Heart right ventricle (tissue), 16 donors: ENCODE measurements around the gene OR5V1. TPM values are rescaled to one million over a fixed set of nuclear protein-coding genes. Genes with fewer than 3 reads are reported as not detected.
"Not testable (repeated sequence)": the region's sequence is repeated elsewhere in the genome, so short reads cannot be mapped to it uniquely, and the experiment has no call there.

Source experiments
- ATAC-seq, 8 donors: fragments of 200-7000 bp; cut with Tn5 transposase; one replicate each; pipeline ENCODE4 v1.9.1; 2020; ENCODE audit warnings: mild to moderate bottlenecking in 8 of 8, moderate library complexity in 8 of 8, moderate number of reproducible peaks in 1 of 8
- DNase-seq, 2 donors: peaks; one replicate each; pipeline ENCODE4 v3.0.0-alpha.2; 2020
- H3K27ac ChIP-seq, 10 donors: fragments of 200-600 bp; sonication (generic) in 2 of 10; one replicate each; pipeline versions ENCODE4 v1.5.0 to v1.8.0; 2020 to 2022; ENCODE audit warnings: mild to moderate bottlenecking in 3 of 10
- H3K27me3 ChIP-seq, 7 donors: fragments of 200-600 bp; one replicate each; pipeline ENCODE4 v1.8.0; 2021 to 2022; ENCODE audit warnings: mild to moderate bottlenecking in 2 of 7
- H3K36me3 ChIP-seq, 9 donors: fragments of 200-600 bp; sonication (generic) in 1 of 9; one replicate each; pipeline versions ENCODE4 v1.5.0 to v1.8.0; 2020 to 2022; ENCODE audit warnings: mild to moderate bottlenecking in 2 of 9
- H3K4me1 ChIP-seq, 9 donors: fragments of 200-600 bp; sonication (generic) in 1 of 9; one replicate each; pipeline versions ENCODE4 v1.5.0 to v1.8.0; 2020 to 2022; ENCODE audit warnings: mild to moderate bottlenecking in 4 of 9
- H3K4me3 ChIP-seq, 10 donors: fragments of 200-600 bp; sonication (generic) in 2 of 10; one replicate each; pipeline versions ENCODE4 v1.5.0 to v1.8.0; 2020 to 2022; ENCODE audit warnings: mild to moderate bottlenecking in 7 of 10, moderate library complexity in 2 of 10
- H3K9me3 ChIP-seq, 11 donors: fragments of 200-600 bp in 10 of 11; sonication (generic) in 2 of 11; one replicate each; pipeline versions ENCODE4 v1.5.0 to v1.8.0; 2013 to 2022; ENCODE audit warnings: mild to moderate bottlenecking in 2 of 11, control low read depth in 1 of 11, moderate library complexity in 1 of 11
- WGBS, 2 donors: extraction: QIAGEN DNeasy Blood & Tissue Kit; methylation state at CpG; one replicate each; pipeline ENCODE4 v1.1.7; 2013; ENCODE audit warnings: inconsistent platforms in 1 of 2; 5-methylcytosine and 5-hydroxymethylcytosine counted together
- intact Hi-C, 10 donors: fragments of 100-400 bp; cut with DNase I; formaldehyde crosslinking; loops; one replicate each; pipeline versions ENCODE4 v1.11.1 to v1.14.2; 2022
- polyA plus RNA-seq, 2 donors: library from polyadenylated mRNA; stranded (reverse); fragments of 200-250 nt; gene quantifications; one replicate each; pipeline ENCODE4 v1.2.3, GENCODE V29; 2013
- total RNA-seq, 10 donors: library from RNA; stranded (reverse); fragmentation: NEBNext Ultra II Directional in 3 of 10; extraction: Animal tissue kit (Norgen Biotek cat#: 25700) in 3 of 10; gene quantifications; one replicate each; pipeline versions ENCODE4 v1.2.1 to v1.2.4, GENCODE V29; 2021 to 2023
- TF ChIP-seq, protein P1 (sequence below), 9 donors: fragments of 200-600 bp; sonication (generic) in 2 of 9; IDR thresholded peaks; one replicate each; pipeline versions ENCODE4 v1.5.0 to v1.8.0; 2021 to 2022; ENCODE audit warnings: antibody characterized with exemption in 9 of 9, mild to moderate bottlenecking in 5 of 9, moderate library complexity in 1 of 9
- donor health status: Arrhythmogenic right ventricular cardiomyopathy.
- donor health status: ischemic (EF 13 %, LVEDD 7.1; RV severe dilation, severe dysfunction).
- donor health status: healthy with polysubstance abuse.
- donor health status: DM: no; HTN: yes; CAD: no.
- donor health status: DM: no; HTN: no; CAD: no.
- donor health status: ischemic (EF 25% LVEDD 6.9; RV normal size, moderate dysfunction).
- donor health status: ischemic (EF 25% LVEDD 5.7; RV mildly dilated, moderate dysfunction).
- donor health status: healthy.
- donor health status: DM: yes; HTN: yes; CAD: no.
- donor health status: Ischemic cardiomyopathy.
- donor health status: ischemic (EF 35%, LVEDD 5.7; RV mildly dilated, moderate dysfunction).
- donor health status: nonischemic (EF 11% LVEDD 7.7; RV severe dilation, severe dysfunction).
- donor health status: DM: yes; HTN: yes; CAD: no.
- donor health status: PGD.
- donor health status: ischemic (EF 29% LVEDD 5.4; RV normal size, mild dysfunction).
- donor health status: nonischemic (EF 23%, LVEDD 6.1; RV moderate dilation, normal function).

The OR5V1 gene
- total and polyA plus RNA-seq, 12 donors = not detected

DNA sequence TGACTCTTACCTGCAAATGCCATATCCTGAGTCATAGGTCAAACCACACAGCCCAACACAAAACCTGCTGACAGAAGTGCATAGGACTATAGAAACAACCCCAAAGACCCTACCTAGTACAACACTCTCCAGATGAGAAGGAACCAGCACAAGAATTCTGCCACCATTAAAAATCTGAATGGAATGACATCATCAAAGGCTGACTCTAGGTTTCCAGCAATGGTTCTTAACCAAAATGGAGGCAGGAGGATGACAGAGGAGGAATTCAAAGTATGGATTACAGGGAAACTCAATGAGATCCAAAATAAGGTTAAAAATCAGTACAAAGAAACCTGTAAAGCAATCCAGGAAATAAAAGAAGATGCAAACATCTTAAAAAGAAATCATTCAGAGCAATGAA lies 36.0 kb downstream of the OR5V1 start:
- ATAC-seq = no peak

DNA sequence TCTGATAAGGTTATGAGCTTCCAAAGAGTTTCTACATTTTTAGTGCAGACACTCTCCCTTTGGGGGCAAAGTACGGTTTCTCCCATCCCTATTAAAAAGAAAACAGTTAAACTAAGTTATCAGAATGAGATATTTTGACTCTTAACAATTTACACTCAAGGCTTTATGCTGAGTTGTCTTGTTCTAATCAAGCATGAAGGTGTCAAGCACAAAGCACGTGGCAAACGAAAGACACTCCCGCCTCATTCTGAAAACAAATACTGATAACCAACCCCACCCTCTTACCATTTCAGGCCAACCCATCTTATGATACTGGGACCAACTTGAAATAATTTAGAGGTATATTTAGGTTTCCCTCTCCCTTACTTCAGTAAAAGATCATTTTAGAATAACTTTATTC lies 42.9 kb downstream of the OR5V1 start:
- intact Hi-C loops = no loop called here
- peaks cover 0 to 3% (median 0%) of the 10 kb centered on the region in 11 donors for H3K9me3 ChIP-seq
- peaks cover 0 to 7% (median 0%) of the 10 kb centered on the region in 7 donors for H3K27me3 ChIP-seq
- TF ChIP-seq, protein P1, sequence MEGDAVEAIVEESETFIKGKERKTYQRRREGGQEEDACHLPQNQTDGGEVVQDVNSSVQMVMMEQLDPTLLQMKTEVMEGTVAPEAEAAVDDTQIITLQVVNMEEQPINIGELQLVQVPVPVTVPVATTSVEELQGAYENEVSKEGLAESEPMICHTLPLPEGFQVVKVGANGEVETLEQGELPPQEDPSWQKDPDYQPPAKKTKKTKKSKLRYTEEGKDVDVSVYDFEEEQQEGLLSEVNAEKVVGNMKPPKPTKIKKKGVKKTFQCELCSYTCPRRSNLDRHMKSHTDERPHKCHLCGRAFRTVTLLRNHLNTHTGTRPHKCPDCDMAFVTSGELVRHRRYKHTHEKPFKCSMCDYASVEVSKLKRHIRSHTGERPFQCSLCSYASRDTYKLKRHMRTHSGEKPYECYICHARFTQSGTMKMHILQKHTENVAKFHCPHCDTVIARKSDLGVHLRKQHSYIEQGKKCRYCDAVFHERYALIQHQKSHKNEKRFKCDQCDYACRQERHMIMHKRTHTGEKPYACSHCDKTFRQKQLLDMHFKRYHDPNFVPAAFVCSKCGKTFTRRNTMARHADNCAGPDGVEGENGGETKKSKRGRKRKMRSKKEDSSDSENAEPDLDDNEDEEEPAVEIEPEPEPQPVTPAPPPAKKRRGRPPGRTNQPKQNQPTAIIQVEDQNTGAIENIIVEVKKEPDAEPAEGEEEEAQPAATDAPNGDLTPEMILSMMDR (IDR thresholded peaks at IDR 0.05) = no peak
- no peak for ATAC-seq
- WGBS, 2 donors = 56 to 65% methylated on average over 4 of the region's 4 CpGs
- no peaks in the 10 kb centered on the region for H3K36me3 ChIP-seq
- H3K4me1 ChIP-seq = no peaks in the 10 kb centered on the region
- no peak overlapping the region for H3K4me3 ChIP-seq
- H3K27ac ChIP-seq = no peak overlapping the region
- no peak for DNase-seq

More for the DNA sequence above, 36.0 kb downstream of the OR5V1 start:
- intact Hi-C loops = no loop called here
- Histone ChIP-seq H3K27me3 (peaks cover 0 to 12% (median 0%) of the 10 kb centered on the region in 7 donors), H3K9me3 (peaks cover 0 to 9% (median 0%) of the 10 kb centered on the region in 11 donors), H3K4me1 (no peaks in the 10 kb centered on the region), H3K27ac (no peak overlapping the region), H3K4me3 (no peak overlapping the region), H3K36me3 (no peaks in the 10 kb centered on the region)
- DNase-seq = no peak
- TF ChIP-seq, protein P1 (IDR thresholded peaks at IDR 0.05) = no peak

DNA sequence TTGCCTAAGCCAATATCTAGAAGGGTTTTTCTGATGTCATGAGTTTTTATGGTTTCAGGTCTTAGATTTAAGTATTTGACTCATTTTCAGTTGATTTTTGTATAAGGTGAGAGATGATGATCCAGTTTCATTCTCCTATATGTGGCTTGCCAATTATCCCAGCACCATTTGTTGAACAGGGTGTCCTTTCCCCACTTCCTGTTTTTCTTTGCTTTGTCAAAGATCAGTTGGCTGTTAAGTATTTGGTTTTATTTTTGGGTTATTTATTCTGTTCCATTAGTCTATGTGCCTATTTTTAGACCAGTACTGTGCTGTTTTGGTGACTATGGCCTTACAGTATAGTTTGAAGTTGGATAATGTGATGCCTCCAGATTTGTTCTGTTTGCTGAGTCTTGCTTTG lies 45.3 kb downstream of the OR5V1 start:
- DNase-seq, H3K9me3 ChIP-seq, H3K27me3 ChIP-seq, intact Hi-C loops, H3K36me3 ChIP-seq, H3K27ac ChIP-seq, H3K4me1 ChIP-seq, H3K4me3 ChIP-seq, ATAC-seq: not testable (repeated sequence)

DNA sequence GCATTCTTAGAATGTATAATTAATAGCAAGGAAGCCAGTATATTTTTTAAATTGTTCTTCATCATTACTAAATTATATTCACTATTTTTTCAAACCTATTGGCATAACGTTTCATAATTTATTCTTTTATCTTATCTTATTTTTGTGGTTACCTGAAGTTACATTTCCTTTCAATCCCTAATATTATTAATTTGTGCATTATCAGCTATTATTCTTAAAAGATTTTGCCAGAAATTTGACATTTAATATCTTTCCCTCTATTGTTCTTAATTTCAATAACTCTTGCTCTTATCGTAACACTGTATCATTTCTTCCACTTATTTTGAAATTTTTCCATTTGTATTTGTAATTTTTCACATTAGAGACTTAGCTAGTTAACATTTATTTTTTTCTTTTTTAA lies 48.7 kb downstream of the OR5V1 start:
- H3K27ac ChIP-seq = no peak overlapping the region
- WGBS, 2 donors = 76 to 80% methylated on average over 2 of the region's 2 CpGs
- H3K4me1 ChIP-seq = no peaks in the 10 kb centered on the region
- no peaks in the 10 kb centered on the region for H3K36me3 ChIP-seq
- DNase-seq (no peak), ATAC-seq (no peak)
- no peak overlapping the region for H3K4me3 ChIP-seq
- H3K9me3 ChIP-seq = peaks cover 0 to under 1% (median 0%) of the 10 kb centered on the region in 11 donors
- peaks cover 0 to 2% (median 0%) of the 10 kb centered on the region in 7 donors for H3K27me3 ChIP-seq
- intact Hi-C loops = no loop called here
- TF ChIP-seq, protein P1 (IDR thresholded peaks at IDR 0.05) = no peak

Other genes with a start within 250 kb of the OR5V1 start
- not detected for gene OR2J2, start 198.0 kb downstream of the OR5V1 start, total RNA-seq
- gene OR2J2, start 198.0 kb downstream of the OR5V1 start, polyA plus RNA-seq = not detected
- not detected for gene OR14J1, start 67.2 kb downstream of the OR5V1 start, total RNA-seq
- not detected for gene OR14J1, start 67.2 kb downstream of the OR5V1 start, polyA plus RNA-seq
- not detected for gene OR12D3, start 6.4 kb upstream of the OR5V1 start, total RNA-seq
- not detected for gene OR12D3, start 6.4 kb upstream of the OR5V1 start, polyA plus RNA-seq
- gene OR12D2, start 26.8 kb upstream of the OR5V1 start, total RNA-seq = not detected
- gene OR12D2, start 26.8 kb upstream of the OR5V1 start, polyA plus RNA-seq = not detected
- not detected for gene OR12D1, start 46.1 kb upstream of the OR5V1 start, total RNA-seq
- not detected for gene OR12D1, start 46.1 kb upstream of the OR5V1 start, polyA plus RNA-seq
- gene OR10C1, start 70.4 kb upstream of the OR5V1 start, total RNA-seq = not detected
- gene OR10C1, start 70.4 kb upstream of the OR5V1 start, polyA plus RNA-seq = not detected
- not detected for gene OR11A1, start 88.2 kb upstream of the OR5V1 start, total RNA-seq
- not detected for gene OR11A1, start 88.2 kb upstream of the OR5V1 start, polyA plus RNA-seq
- not detected for gene OR2H1, start 88.3 kb upstream of the OR5V1 start, total RNA-seq
- gene OR2H1, start 88.3 kb upstream of the OR5V1 start, polyA plus RNA-seq = not detected
- gene MAS1L, start 119.1 kb upstream of the OR5V1 start, total RNA-seq = not detected
- gene MAS1L, start 119.1 kb upstream of the OR5V1 start, polyA plus RNA-seq = not detected
- gene UBD, start 190.9 kb upstream of the OR5V1 start, total RNA-seq = 10 to 100 TPM in 1 of 10 donors, under 1 TPM in 3, not detected in 6; 0.23 to 53.8 (median 0.48) TPM
- under 1 TPM in 1 of 2 donors, not detected in 1; 0.33 TPM for gene UBD, start 190.9 kb upstream of the OR5V1 start, polyA plus RNA-seq
- not detected for gene OR2H2, start 216.3 kb upstream of the OR5V1 start, total RNA-seq
- gene OR2H2, start 216.3 kb upstream of the OR5V1 start, polyA plus RNA-seq = not detected